Body of pancreas (tissue), 4 donors: ENCODE measurements around the gene NBEA. TPM values are rescaled to one million over a fixed set of nuclear protein-coding genes. Genes with fewer than 3 reads are reported as not detected.

Experiments
- ATAC-seq: fragments of 150-250 bp; one replicate; pipeline ENCODE4 v1.9.1; 2016
- DNase-seq, 4 donors: peaks; one replicate each; pipeline ENCODE4 v3.0.0-alpha.2; 2019
- H3K27ac ChIP-seq, 4 donors: fragments of 200-600 bp; sonication (generic); 1 replicate in 3 of 4; 2 replicates in 1 of 4; pipeline versions ENCODE4 v1.5.1 to v1.6.1; 2016 to 2019; ENCODE audit warnings: mild to moderate bottlenecking in 1 of 4, mixed read lengths in 1 of 4, moderate library complexity in 1 of 4
- H3K27me3 ChIP-seq, 2 donors: fragments of 200-600 bp; sonication (generic); one replicate each; pipeline ENCODE4 v1.6.0; 2016; ENCODE audit warnings: mild to moderate bottlenecking in 1 of 2
- H3K36me3 ChIP-seq, 2 donors: fragments of 200-600 bp; sonication (generic); replicated peaks in 1 of 2; 2 replicates each; pipeline ENCODE4 v1.5.1; 2016; ENCODE audit warnings: low read depth in 2 of 2; ENCODE audit not compliant: insufficient read depth in 1 of 2
- H3K4me1 ChIP-seq: fragments of 200-600 bp; sonication (generic); one replicate; pipeline ENCODE4 v1.6.0; 2016
- H3K4me3 ChIP-seq, 2 donors: fragments of 200-600 bp; sonication (generic); 1 replicate in 1 of 2; 2 replicates in 1 of 2; pipeline ENCODE4 v1.5.1; 2016 to 2019
- H3K9me3 ChIP-seq, 3 donors: fragments of 200-600 bp; sonication (generic); 1 replicate in 2 of 3; 2 replicates in 1 of 3; pipeline ENCODE4 v1.5.1; 2016
- CTCF ChIP-seq, 7 experiments: fragments of 450-650 bp in 4 of 7; fragments of 200-600 bp in 3 of 7; sonication (generic) in 3 of 7; IDR thresholded peaks; one replicate each; pipeline ENCODE4 v1.5.1; 2016 to 2019; ENCODE audit warnings: antibody characterized with exemption in 7 of 7
- POLR2A ChIP-seq, 3 donors: fragments of 450-650 bp; IDR thresholded peaks; one replicate each; pipeline ENCODE4 v1.6.1; 2016; ENCODE audit warnings: antibody characterized with exemption in 3 of 3, mild to moderate bottlenecking in 2 of 3
- WGBS, 2 donors: methylation state at CpG; one replicate each; pipeline ENCODE4 v1.1.5; 2017; 5-methylcytosine and 5-hydroxymethylcytosine counted together
- intact Hi-C: fragments of 100-400 bp; cut with DNase I; formaldehyde crosslinking; loops from one replicate; pipeline ENCODE4 v1.15.1; 2023
- total RNA-seq, 2 donors: library from RNA; depleted of rRNA; stranded (reverse); fragments of >200 nt; gene quantifications; one replicate each; pipeline ENCODE4 v1.1.0, GENCODE V29; 2016

The NBEA gene
- total RNA-seq, 2 donors from 2014 or later = 9.6 to 19.1 TPM

GRCh38 chr13:35648201-35648600, 706.1 kb downstream of the NBEA start:
- no peak for ATAC-seq
- intact Hi-C loops = no loop called here
- no peak overlapping the region for H3K4me3 ChIP-seq
- no peak for DNase-seq
- H3K4me1 ChIP-seq = no peaks in the 10 kb centered on the region
- no peaks in the 10 kb centered on the region for H3K27me3 ChIP-seq
- H3K27ac ChIP-seq = no peak overlapping the region
- no peaks in the 10 kb centered on the region for H3K36me3 ChIP-seq
- TF ChIP-seq CTCF (IDR thresholded peaks at IDR 0.05) (no peak), POLR2A (IDR thresholded peaks at IDR 0.05) (no peak)
- WGBS, 2 donors = 79 to 82% methylated on average over 4 of the region's 4 CpGs
- H3K9me3 ChIP-seq = no peaks in the 10 kb centered on the region

- intact Hi-C loops = no loop called here
- Histone ChIP-seq H3K27ac (no peak overlapping the region), H3K9me3 (no peaks in the 10 kb centered on the region), H3K4me1 (no peaks in the 10 kb centered on the region), H3K36me3 (no peaks in the 10 kb centered on the region), H3K27me3 (no peaks in the 10 kb centered on the region), H3K4me3 (no peak overlapping the region)
- no peak for ATAC-seq
- TF ChIP-seq POLR2A (IDR thresholded peaks at IDR 0.05) (no peak), CTCF (IDR thresholded peaks at IDR 0.05) (no peak)
- no peak for DNase-seq
- WGBS, 2 donors = 72 to 86% methylated on average over 4 of the region's 4 CpGs
Observed at GRCh38 chr13:35649162-35649561, 707.1 kb downstream of the NBEA start.

- no peak for ATAC-seq
- intact Hi-C loops = no loop called here
- 89 to 91% methylated on average over 4 of the region's 4 CpGs for WGBS, 2 donors
Observed at GRCh38 chr13:35659796-35660195, 717.7 kb downstream of the NBEA start.

GRCh38 chr13:35664747-35665146, 722.7 kb downstream of the NBEA start:
- intact Hi-C loops = no loop called here
- no peak for ATAC-seq
- Histone ChIP-seq H3K36me3 (no peaks in the 10 kb centered on the region), H3K9me3 (no peaks in the 10 kb centered on the region), H3K27ac (no peak overlapping the region), H3K27me3 (no peaks in the 10 kb centered on the region), H3K4me1 (no peaks in the 10 kb centered on the region), H3K4me3 (no peak overlapping the region)
- no peak for TF ChIP-seq POLR2A (IDR thresholded peaks at IDR 0.05)
- TF ChIP-seq CTCF (IDR thresholded peaks at IDR 0.05) = no peak
- no peak for DNase-seq
- WGBS, 2 donors = 93 to 95% methylated on average over 7 of the region's 7 CpGs

More at GRCh38 chr13:35659796-35660195, 717.7 kb downstream of the NBEA start:
- Histone ChIP-seq H3K9me3 (no peaks in the 10 kb centered on the region), H3K36me3 (no peaks in the 10 kb centered on the region), H3K27me3 (no peaks in the 10 kb centered on the region), H3K4me3 (no peak overlapping the region), H3K4me1 (no peaks in the 10 kb centered on the region), H3K27ac (no peak overlapping the region)
- TF ChIP-seq CTCF (IDR thresholded peaks at IDR 0.05) (no peak), POLR2A (IDR thresholded peaks at IDR 0.05) (no peak)
- DNase-seq = no peak

- H3K36me3 ChIP-seq = no peaks in the 10 kb centered on the region
Observed at GRCh38 chr13:35669321-35669720, 727.3 kb downstream of the NBEA start.

More at GRCh38 chr13:35669321-35669720, 727.3 kb downstream of the NBEA start:
- H3K4me1 ChIP-seq = no peaks in the 10 kb centered on the region
- no peak overlapping the region for H3K4me3 ChIP-seq
- H3K27ac ChIP-seq = no peak overlapping the region
- no peak for TF ChIP-seq CTCF (IDR thresholded peaks at IDR 0.05)
- H3K9me3 ChIP-seq = no peaks in the 10 kb centered on the region
- intact Hi-C loops = no loop called here
- 67 to 84% methylated on average over 4 of the region's 4 CpGs for WGBS, 2 donors
- no peaks in the 10 kb centered on the region for H3K27me3 ChIP-seq
- DNase-seq (no peak), ATAC-seq (no peak)
